HFF-Myc (cell line): Measurements from ENCODE around the gene RTCB.

ENCODE experiments used
- DNase-seq: peaks from one replicate; pipeline ENCODE4 v3.0.0-alpha.2; 2011; ENCODE audit warnings: low read depth; ENCODE audit errors: extremely low read depth
- H3K4me3 ChIP-seq: replicated peaks from 2 replicates; pipeline ENCODE4 v1.5.1; 2011; ENCODE audit warnings: low read depth, mild to moderate bottlenecking, control low read depth, low read length
- TF ChIP-seq, protein P1 (sequence below): IDR thresholded peaks from 2 replicates; pipeline ENCODE4 v1.5.1; 2012; ENCODE audit warnings: mild to moderate bottlenecking, low read depth, low read length, control low read depth; ENCODE audit errors: missing control alignments

RTCB gene

DNA sequence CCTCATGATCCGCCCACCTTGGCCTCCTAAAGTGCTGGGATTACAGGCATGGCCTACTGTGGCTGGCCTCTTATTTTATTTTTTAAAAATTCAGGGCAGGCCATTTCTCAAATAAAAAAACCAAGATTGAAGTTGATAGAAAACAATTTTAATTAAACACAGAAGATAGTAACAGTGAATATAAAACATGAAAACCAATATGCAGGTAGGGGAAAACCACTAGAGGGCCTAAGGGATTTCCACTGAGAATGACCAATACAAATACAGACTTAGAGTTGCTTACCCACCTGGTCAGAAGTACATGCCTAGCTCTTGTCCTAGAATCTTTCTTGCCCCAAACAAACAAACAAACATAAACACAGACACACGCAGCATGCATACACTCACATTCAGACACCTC lies 1.7 kb upstream of the RTCB start:
- DNase-seq: no peak

GRCh38 chr22:32411402-32411801 lies 645 bp downstream of the RTCB start:
- TF ChIP-seq, protein P1, sequence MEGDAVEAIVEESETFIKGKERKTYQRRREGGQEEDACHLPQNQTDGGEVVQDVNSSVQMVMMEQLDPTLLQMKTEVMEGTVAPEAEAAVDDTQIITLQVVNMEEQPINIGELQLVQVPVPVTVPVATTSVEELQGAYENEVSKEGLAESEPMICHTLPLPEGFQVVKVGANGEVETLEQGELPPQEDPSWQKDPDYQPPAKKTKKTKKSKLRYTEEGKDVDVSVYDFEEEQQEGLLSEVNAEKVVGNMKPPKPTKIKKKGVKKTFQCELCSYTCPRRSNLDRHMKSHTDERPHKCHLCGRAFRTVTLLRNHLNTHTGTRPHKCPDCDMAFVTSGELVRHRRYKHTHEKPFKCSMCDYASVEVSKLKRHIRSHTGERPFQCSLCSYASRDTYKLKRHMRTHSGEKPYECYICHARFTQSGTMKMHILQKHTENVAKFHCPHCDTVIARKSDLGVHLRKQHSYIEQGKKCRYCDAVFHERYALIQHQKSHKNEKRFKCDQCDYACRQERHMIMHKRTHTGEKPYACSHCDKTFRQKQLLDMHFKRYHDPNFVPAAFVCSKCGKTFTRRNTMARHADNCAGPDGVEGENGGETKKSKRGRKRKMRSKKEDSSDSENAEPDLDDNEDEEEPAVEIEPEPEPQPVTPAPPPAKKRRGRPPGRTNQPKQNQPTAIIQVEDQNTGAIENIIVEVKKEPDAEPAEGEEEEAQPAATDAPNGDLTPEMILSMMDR: no peak
- DNase-seq: no peak
- H3K4me3 ChIP-seq: peak overlapping the region; percentile 85

More for the DNA sequence above, 1.7 kb upstream of the RTCB start:
- TF ChIP-seq, protein P1: peak; percentile 43
- H3K4me3 ChIP-seq: no peak overlapping the region

GRCh38 chr22:32410459-32410858 lies 1.6 kb downstream of the RTCB start:
- TF ChIP-seq, protein P1: no peak
- H3K4me3 ChIP-seq: peak overlapping the region; percentile 85
- no peak for DNase-seq

DNA sequence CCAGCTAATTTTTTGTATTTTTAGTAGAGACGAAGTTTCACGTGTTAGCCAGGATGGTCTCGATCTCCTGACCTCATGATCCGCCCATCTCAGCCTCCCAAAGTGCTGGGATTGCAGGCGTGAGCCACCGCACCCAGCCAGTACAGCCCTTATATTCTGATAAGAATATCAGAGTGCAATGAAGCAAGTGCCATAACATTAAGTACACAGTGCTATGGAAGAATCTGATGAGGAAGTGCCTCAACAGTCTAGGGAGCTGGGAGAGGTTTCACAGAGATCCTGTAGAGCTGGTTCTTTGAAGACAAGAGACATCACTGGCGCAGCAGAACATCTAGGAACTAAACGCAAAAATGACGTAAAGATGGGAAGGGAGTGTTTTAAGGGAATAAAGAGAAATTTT lies 2.1 kb downstream of the RTCB start:
- DNase-seq: no peak
- no peak overlapping the region for H3K4me3 ChIP-seq
- TF ChIP-seq, protein P1: no peak

DNA sequence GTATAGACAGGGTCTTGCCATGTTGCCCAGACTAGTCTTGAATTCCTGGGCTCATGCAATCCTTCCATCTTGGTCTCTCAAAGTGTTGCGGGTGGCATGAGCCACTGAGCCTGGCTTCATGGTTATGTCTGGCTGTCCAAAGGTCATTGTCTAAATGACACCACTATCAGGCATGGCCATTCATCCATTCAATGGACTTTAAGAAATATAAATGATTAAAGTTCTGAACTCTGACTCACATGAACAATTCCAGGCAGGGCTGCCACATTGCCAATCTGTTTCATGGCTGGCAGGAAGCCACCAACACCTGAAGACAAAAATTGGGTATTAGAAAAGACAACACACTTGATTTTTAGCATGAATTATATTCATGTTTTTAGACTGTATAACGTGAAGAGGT lies 4.1 kb downstream of the RTCB start:
- TF ChIP-seq, protein P1: no peak
- no peak overlapping the region for H3K4me3 ChIP-seq
- DNase-seq: no peak

DNA sequence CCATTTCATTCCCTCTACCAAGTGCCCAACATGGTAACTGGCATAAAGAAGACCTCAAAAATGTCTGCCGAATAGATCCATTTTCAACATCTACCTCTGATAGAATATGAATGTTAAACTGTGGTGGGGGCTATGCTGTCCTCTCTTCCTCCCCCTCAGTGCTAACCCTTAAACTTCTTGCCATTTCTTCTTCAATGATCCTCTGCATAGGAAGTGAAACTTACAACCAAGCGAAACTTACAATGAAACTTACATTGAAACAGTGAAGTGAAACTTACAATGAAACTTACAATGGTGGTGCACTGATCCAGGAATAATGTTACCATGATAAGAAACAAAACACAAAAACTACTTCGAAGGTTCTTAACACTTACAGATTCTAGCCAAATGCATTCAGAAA lies 4.7 kb downstream of the RTCB start:
- no peak overlapping the region for H3K4me3 ChIP-seq
- no peak for DNase-seq
- TF ChIP-seq, protein P1: no peak

DNA sequence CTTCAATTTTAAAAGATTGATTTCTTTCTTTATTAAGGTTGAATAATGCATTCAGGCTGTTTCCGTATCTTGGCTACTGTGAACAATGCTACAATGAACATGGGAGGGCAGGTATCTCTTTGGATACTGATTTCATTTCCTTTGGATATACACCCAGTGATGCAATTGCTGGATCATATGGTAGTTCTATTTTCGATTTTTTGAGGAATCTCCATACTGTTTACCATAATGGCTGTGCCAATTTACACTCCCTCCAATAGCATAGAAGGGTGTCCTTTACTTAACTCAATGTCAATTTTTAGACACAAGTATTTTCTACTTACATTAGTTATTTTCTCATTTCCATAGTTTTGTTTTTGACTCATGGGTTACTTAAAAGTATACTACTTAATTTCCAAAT lies 8.0 kb downstream of the RTCB start:
- DNase-seq: no peak

More for the DNA sequence above, 8.0 kb downstream of the RTCB start:
- TF ChIP-seq, protein P1: no peak
- H3K4me3 ChIP-seq: no peak overlapping the region
